Fibroblast of lung (primary cell): ENCODE results near the gene ACAD8.

Experiments used
- CTCF ChIP-seq, 2 donors: IDR thresholded peaks in 1 of 2; conservative IDR thresholded peaks in 1 of 2; 1 replicate in 1 of 2; 2 replicates in 1 of 2; pipeline ENCODE4 v1.5.1; 2011 to 2012; ENCODE audit warnings: low read length in 2 of 2, control low read depth in 1 of 2, inconsistent platforms in 1 of 2, low read depth in 1 of 2, mild to moderate bottlenecking in 1 of 2
- EZH2 ChIP-seq: IDR thresholded peaks from 2 replicates; pipeline ENCODE4 v1.5.1; 2012; ENCODE audit warnings: low read length, control low read depth, mild to moderate bottlenecking; ENCODE audit errors: missing control alignments

- TF ChIP-seq CTCF (conservative IDR thresholded peaks at IDR 0.05 in 1 of 2, IDR thresholded peaks at IDR 0.05 in 1 of 2; ENCODE audit: low read depth in 1 of 2, low read length in 2 of 2) (no peak), EZH2 (no peak)
Observed at GRCh38 chr11:134283461-134284230, 30.3 kb downstream of the ACAD8 start.
